Astrocyte of the cerebellum (primary cell): ENCODE results near the gene PPP2R5B.

Experiments used
- DNase-seq: peaks from one replicate; pipeline ENCODE4 v3.0.0-alpha.2; 2011; ENCODE audit warnings: low read depth
- H3K4me3 ChIP-seq: 2 replicates; pipeline ENCODE4 v1.5.1; 2011; ENCODE audit warnings: mild to moderate bottlenecking, low read depth, low read length, moderate library complexity
- in situ Hi-C: cut with HindIII; loops from 2 replicates; pipeline ENCODE4 v1.10.0; 2017; ENCODE audit warnings: low sequenced_read_pairs
- TF ChIP-seq, protein P1 (sequence below): IDR thresholded peaks from 2 replicates; pipeline ENCODE4 v1.5.1; 2012; ENCODE audit warnings: low read length, low read depth, moderate library complexity, mild to moderate bottlenecking; ENCODE audit errors: missing control alignments

PPP2R5B gene

GRCh38 chr11:64898541-64898940 is 25.9 kb upstream of the PPP2R5B start:
- H3K4me3 ChIP-seq: no peak overlapping the region
- in situ Hi-C loops: no loop called here
- no peak for DNase-seq
- TF ChIP-seq, protein P1, sequence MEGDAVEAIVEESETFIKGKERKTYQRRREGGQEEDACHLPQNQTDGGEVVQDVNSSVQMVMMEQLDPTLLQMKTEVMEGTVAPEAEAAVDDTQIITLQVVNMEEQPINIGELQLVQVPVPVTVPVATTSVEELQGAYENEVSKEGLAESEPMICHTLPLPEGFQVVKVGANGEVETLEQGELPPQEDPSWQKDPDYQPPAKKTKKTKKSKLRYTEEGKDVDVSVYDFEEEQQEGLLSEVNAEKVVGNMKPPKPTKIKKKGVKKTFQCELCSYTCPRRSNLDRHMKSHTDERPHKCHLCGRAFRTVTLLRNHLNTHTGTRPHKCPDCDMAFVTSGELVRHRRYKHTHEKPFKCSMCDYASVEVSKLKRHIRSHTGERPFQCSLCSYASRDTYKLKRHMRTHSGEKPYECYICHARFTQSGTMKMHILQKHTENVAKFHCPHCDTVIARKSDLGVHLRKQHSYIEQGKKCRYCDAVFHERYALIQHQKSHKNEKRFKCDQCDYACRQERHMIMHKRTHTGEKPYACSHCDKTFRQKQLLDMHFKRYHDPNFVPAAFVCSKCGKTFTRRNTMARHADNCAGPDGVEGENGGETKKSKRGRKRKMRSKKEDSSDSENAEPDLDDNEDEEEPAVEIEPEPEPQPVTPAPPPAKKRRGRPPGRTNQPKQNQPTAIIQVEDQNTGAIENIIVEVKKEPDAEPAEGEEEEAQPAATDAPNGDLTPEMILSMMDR: no peak

DNA sequence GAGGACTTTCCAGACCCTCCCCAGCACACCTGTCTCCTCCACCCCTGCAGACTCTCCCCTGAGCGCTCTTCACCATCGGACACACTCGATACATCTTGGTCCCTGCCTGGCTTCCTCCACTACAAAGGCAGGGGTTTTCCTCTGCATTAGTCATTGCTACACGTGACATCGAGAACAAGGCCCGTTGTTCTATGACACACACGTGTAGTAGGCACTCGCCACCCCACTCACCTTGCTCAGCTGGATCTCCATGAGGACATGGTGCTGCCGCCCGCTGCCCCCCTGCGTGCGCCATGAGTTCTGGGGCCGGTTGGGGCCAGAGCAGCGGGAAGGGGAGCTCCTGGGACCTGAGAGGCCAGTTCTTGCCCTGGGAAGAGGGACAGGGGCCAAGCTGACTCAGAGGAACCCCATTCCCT is 24.2 kb upstream of the PPP2R5B start:
- in situ Hi-C loops: no loop called here
- DNase-seq: no peak
- H3K4me3 ChIP-seq: no peak overlapping the region
- TF ChIP-seq, protein P1: no peak

- DNase-seq: no peak
- no peak overlapping the region for H3K4me3 ChIP-seq
- TF ChIP-seq, protein P1: no peak
- in situ Hi-C loops: no loop called here
These were observed 23.7 kb upstream of the PPP2R5B start for GRCh38 chr11:64900774-64901173.

GRCh38 chr11:64902102-64902900 is 22.2 kb upstream of the PPP2R5B start:
- H3K4me3 ChIP-seq: no peak overlapping the region
- in situ Hi-C loops: no loop called here
- TF ChIP-seq, protein P1: no peak
- no peak for DNase-seq

GRCh38 chr11:64903291-64903833 is 21.1 kb upstream of the PPP2R5B start:
- in situ Hi-C loops: no loop called here
- no peak for DNase-seq
- TF ChIP-seq, protein P1: no peak
- H3K4me3 ChIP-seq: no peak overlapping the region

- no peak for DNase-seq
- in situ Hi-C loops: no loop called here
- H3K4me3 ChIP-seq: no peak overlapping the region
- TF ChIP-seq, protein P1: no peak
These were observed 18.8 kb upstream of the PPP2R5B start for GRCh38 chr11:64905516-64906313.
